M059J (cell line): ENCODE data around the gene HCN4. TPM values are rescaled to one million over a fixed set of nuclear protein-coding genes. Genes with fewer than 3 reads are reported as not detected.

Experiments
- DNase-seq: peaks from one replicate; pipeline ENCODE4 v3.0.0-alpha.2; 2012; ENCODE audit warnings: low read depth
- total RNA-seq: library from RNA; depleted of rRNA; stranded (reverse); fragments of >200 nt; shearing (Covaris generic); gene quantifications from 2 replicates; pipeline ENCODE4 v1.2.3, GENCODE V29; 2014

HCN4 gene
- total RNA-seq, 1 experiment from 2014 or later, result 0.17 TPM

- DNase-seq, result no peak
Observed at GRCh38 chr15:73380661-73381060, 11.9 kb upstream of the HCN4 start.

- no peak for DNase-seq
Observed at GRCh38 chr15:73378089-73378488, 9.3 kb upstream of the HCN4 start.

- DNase-seq, result peak; percentile 74
Observed at GRCh38 chr15:73375755-73376305, 7.1 kb upstream of the HCN4 start.

- no peak for DNase-seq
Observed at GRCh38 chr15:73375012-73375411, 6.3 kb upstream of the HCN4 start.

- no peak for DNase-seq
Observed at GRCh38 chr15:73374604-73375003, 5.8 kb upstream of the HCN4 start.

GRCh38 chr15:73373221-73373620 lies 4.5 kb upstream of the HCN4 start:
- no peak for DNase-seq

GRCh38 chr15:73371812-73372211 lies 3.1 kb upstream of the HCN4 start:
- no peak for DNase-seq

- no peak for DNase-seq
Observed at GRCh38 chr15:73370151-73370550, 1.4 kb upstream of the HCN4 start.

GRCh38 chr15:73369154-73369694 lies 466 bp upstream of the HCN4 start:
- no peak for DNase-seq

GRCh38 chr15:73367624-73368300 lies 996 bp downstream of the HCN4 start:
- no peak for DNase-seq

- no peak for DNase-seq
Observed at GRCh38 chr15:73366766-73367623, 1.8 kb downstream of the HCN4 start.

- DNase-seq, result no peak
Observed at GRCh38 chr15:73364070-73364469, 4.7 kb downstream of the HCN4 start.

GRCh38 chr15:73362900-73363299 lies 5.9 kb downstream of the HCN4 start:
- DNase-seq, result peak; percentile 42

- no peak for DNase-seq
Observed at GRCh38 chr15:73361337-73361736, 7.4 kb downstream of the HCN4 start.

- no peak for DNase-seq
Observed at GRCh38 chr15:73359651-73360050, 9.1 kb downstream of the HCN4 start.

- DNase-seq, result no peak
Observed at GRCh38 chr15:73357999-73358665, 10.6 kb downstream of the HCN4 start.

GRCh38 chr15:73355612-73356265 lies 13.0 kb downstream of the HCN4 start:
- DNase-seq, result no peak

- no peak for DNase-seq
Observed at GRCh38 chr15:73354241-73354640, 14.5 kb downstream of the HCN4 start.

- no peak for DNase-seq
Observed at GRCh38 chr15:73353734-73354133, 15.0 kb downstream of the HCN4 start.

GRCh38 chr15:73352082-73352481 lies 16.7 kb downstream of the HCN4 start:
- DNase-seq, result peak; percentile 39

- DNase-seq, result no peak
Observed at GRCh38 chr15:73349191-73349590, 19.6 kb downstream of the HCN4 start.
